HepG2 (cell line): ENCODE data around the gene GEMIN2. TPM values are rescaled to one million over a fixed set of nuclear protein-coding genes. Genes with fewer than 3 reads are reported as not detected.

ENCODE experiments used
- CEBPB ChIP-seq: IDR thresholded peaks from 2 replicates; pipeline ENCODE4 v1.6.1; 2011; ENCODE audit warnings: low read depth, low read length, improper control_type of control experiment, borderline replicate concordance
- ESRRA ChIP-seq: sonication (generic); formaldehyde crosslinking; IDR thresholded peaks from 2 replicates; pipeline ENCODE4 v1.5.1; 2020; ENCODE audit warnings: mild to moderate bottlenecking, low read depth, missing genetic modification reagents
- HMG20B ChIP-seq: conservative IDR thresholded peaks from 2 replicates; pipeline ENCODE4 v1.6.1; 2016; ENCODE audit warnings: missing genetic modification reagents, missing compliant biosample characterization
- MATR3 ChIP-seq: sonication (generic); formaldehyde crosslinking; IDR thresholded peaks from 2 replicates; pipeline ENCODE4 v1.4.0; 2020; ENCODE audit warnings: missing genetic modification reagents
- MIER3 ChIP-seq: IDR thresholded peaks from 2 replicates; pipeline ENCODE4 v1.6.1; 2016; ENCODE audit warnings: missing compliant biosample characterization, borderline replicate concordance
- MLLT10 ChIP-seq: sonication (generic); formaldehyde crosslinking; IDR thresholded peaks from 2 replicates; pipeline ENCODE4 v1.4.0; 2020; ENCODE audit warnings: missing genetic modification reagents
- NR2F2 ChIP-seq: IDR thresholded peaks from 2 replicates; pipeline ENCODE4 v1.6.1; 2012; ENCODE audit warnings: low read depth, inconsistent platforms, borderline replicate concordance
- REXO4 ChIP-seq: sonication (generic); formaldehyde crosslinking; IDR thresholded peaks from 2 replicates; pipeline ENCODE4 v1.8.0; 2022; ENCODE audit warnings: missing genetic modification reagents, mild to moderate bottlenecking, borderline replicate concordance
- TSC22D2 ChIP-seq: sonication (generic); formaldehyde crosslinking; IDR thresholded peaks from 2 replicates; pipeline ENCODE4 v1.5.1; 2020; ENCODE audit warnings: missing genetic modification reagents, mild to moderate bottlenecking, borderline replicate concordance
- U2AF1 ChIP-seq: fragments of 200-400 bp; formaldehyde crosslinking; optimal IDR thresholded peaks from 2 replicates; pipeline ENCODE3; 2017; ENCODE audit warnings: mild to moderate bottlenecking, low read depth, low read length
- ZBTB20 ChIP-seq: sonication (generic); formaldehyde crosslinking; IDR thresholded peaks from 2 replicates; pipeline ENCODE4 v1.8.1; 2023; ENCODE audit warnings: missing genetic modification reagents, low read depth, mild to moderate bottlenecking, borderline replicate concordance
- ZBTB7B ChIP-seq: sonication (generic); formaldehyde crosslinking; IDR thresholded peaks from 2 replicates; pipeline ENCODE4 v1.4.0; 2020; ENCODE audit warnings: missing genetic modification reagents
- ZNF263 ChIP-seq: sonication (generic); formaldehyde crosslinking; IDR thresholded peaks from 2 replicates; pipeline ENCODE4 v1.4.0; 2020; ENCODE audit warnings: missing genetic modification reagents
- ZNF547 ChIP-seq: sonication (generic); formaldehyde crosslinking; IDR thresholded peaks from 2 replicates; pipeline ENCODE4 v1.5.1; 2020; ENCODE audit warnings: mild to moderate bottlenecking, missing genetic modification reagents
- ZNF556 ChIP-seq: sonication (generic); formaldehyde crosslinking; IDR thresholded peaks from 2 replicates; pipeline ENCODE4 v1.4.0; 2020; ENCODE audit warnings: mild to moderate bottlenecking, missing genetic modification reagents, borderline replicate concordance
- ZNF883 ChIP-seq: sonication (generic); formaldehyde crosslinking; IDR thresholded peaks from 2 replicates; pipeline ENCODE4 v1.5.1; 2020; ENCODE audit warnings: mild to moderate bottlenecking, missing genetic modification reagents; ENCODE audit errors: not compliant biosample characterization
- ZZZ3 ChIP-seq: sonication (generic); formaldehyde crosslinking; IDR thresholded peaks from 2 replicates; pipeline ENCODE4 v1.4.0; 2020; ENCODE audit warnings: missing genetic modification reagents, mild to moderate bottlenecking, borderline replicate concordance
- polyA plus RNA-seq, 8 experiments: library from polyadenylated mRNA; depleted of rRNA in 3 of 8; stranded (reverse) in 7 of 8; unstranded in 1 of 8; fragments of >200 nt; fragmentation: Illumina TruSeq in 4 of 8; extraction: Trizol in 4 of 8; gene quantifications; 2 replicates each; pipeline versions ENCODE4 v1.2.1 to v1.2.3, GENCODE V29; 2011 to 2016; ENCODE audit warnings: low read depth in 4 of 8, missing spikeins in 1 of 8, mixed read lengths in 1 of 8; ENCODE audit not compliant: insufficient read depth in 1 of 8
- total RNA-seq, 5 experiments: library from RNA; depleted of rRNA; stranded (reverse); fragments of >200 nt; fragmentation: Illumina TruSeq; extraction: Trizol; gene quantifications; 2 replicates each; pipeline ENCODE4 v1.2.3, GENCODE V29; 2016; ENCODE audit warnings: low read depth in 1 of 5
- TF ChIP-seq, protein P1 (sequence below): sonication (generic); formaldehyde crosslinking; IDR thresholded peaks from 2 replicates; pipeline ENCODE4 v1.4.0; 2020; ENCODE audit warnings: missing genetic modification reagents, mild to moderate bottlenecking, borderline replicate concordance
- TF ChIP-seq, protein P2 (sequence below): sonication (generic); formaldehyde crosslinking; IDR thresholded peaks from 2 replicates; pipeline ENCODE4 v1.4.0; 2020; ENCODE audit warnings: missing genetic modification reagents, borderline replicate concordance
- TF ChIP-seq, protein P3 (sequence below): sonication (generic); formaldehyde crosslinking; IDR thresholded peaks from 2 replicates; pipeline ENCODE4 v1.5.1; 2020; ENCODE audit warnings: mild to moderate bottlenecking, missing genetic modification reagents, borderline replicate concordance
- TF ChIP-seq, protein P4 (sequence below): sonication (generic); formaldehyde crosslinking; IDR thresholded peaks from 2 replicates; pipeline ENCODE4 v1.4.0; 2020; ENCODE audit warnings: missing genetic modification reagents, borderline replicate concordance
- TF ChIP-seq, protein P5 (sequence below): sonication (generic); formaldehyde crosslinking; conservative IDR thresholded peaks from 2 replicates; pipeline ENCODE4 v1.8.1; 2023; ENCODE audit warnings: missing genetic modification reagents

Gene GEMIN2
- total and polyA plus RNA-seq, 2 of the 13 experiments (the other 11 are each of a cell fraction or from before 2014, with no cell fraction given), result 54.8 to 110 TPM

DNA sequence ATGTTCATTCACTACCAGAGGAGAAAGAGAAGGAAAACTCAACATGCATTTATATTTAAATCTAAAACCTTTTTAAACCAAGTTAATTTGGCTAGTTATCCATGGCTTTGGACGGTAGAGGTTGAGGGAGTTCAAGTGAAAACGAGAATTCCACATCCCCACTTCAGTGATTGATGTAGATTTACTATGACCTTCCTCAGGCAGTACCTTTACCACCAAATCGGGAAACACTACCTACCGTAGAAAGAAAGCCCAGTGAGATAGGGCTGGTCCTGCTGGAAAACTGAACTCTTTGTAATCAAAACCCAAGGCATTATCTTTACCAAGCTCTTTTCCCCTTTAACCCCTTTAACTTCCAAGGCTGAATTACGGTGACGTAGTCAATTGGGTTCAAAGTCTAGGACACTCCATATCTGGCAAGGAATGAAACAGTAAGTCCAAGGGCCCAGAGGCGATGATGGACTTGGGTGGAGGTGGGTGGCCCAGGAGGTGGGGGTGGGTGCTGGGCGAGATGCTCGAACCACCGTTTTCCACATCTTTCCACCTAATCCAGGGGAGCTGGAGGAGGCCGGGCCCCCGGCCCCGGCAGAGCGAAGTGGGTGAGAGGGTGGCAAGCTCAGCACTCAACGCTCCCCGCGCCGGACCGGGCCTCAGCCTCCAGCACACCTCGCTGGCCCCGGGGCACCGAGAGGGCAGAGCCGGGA, 11.7 kb upstream of the GEMIN2 start (continued):
- TF ChIP-seq, protein P1, sequence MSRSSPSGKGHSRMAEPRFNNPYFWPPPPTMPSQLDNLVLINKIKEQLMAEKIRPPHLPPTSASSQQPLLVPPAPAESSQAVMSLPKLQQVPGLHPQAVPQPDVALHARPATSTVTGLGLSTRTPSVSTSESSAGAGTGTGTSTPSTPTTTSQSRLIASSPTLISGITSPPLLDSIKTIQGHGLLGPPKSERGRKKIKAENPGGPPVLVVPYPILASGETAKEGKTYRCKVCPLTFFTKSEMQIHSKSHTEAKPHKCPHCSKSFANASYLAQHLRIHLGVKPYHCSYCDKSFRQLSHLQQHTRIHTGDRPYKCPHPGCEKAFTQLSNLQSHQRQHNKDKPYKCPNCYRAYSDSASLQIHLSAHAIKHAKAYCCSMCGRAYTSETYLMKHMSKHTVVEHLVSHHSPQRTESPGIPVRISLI, result no peak
- TF ChIP-seq, protein P2, sequence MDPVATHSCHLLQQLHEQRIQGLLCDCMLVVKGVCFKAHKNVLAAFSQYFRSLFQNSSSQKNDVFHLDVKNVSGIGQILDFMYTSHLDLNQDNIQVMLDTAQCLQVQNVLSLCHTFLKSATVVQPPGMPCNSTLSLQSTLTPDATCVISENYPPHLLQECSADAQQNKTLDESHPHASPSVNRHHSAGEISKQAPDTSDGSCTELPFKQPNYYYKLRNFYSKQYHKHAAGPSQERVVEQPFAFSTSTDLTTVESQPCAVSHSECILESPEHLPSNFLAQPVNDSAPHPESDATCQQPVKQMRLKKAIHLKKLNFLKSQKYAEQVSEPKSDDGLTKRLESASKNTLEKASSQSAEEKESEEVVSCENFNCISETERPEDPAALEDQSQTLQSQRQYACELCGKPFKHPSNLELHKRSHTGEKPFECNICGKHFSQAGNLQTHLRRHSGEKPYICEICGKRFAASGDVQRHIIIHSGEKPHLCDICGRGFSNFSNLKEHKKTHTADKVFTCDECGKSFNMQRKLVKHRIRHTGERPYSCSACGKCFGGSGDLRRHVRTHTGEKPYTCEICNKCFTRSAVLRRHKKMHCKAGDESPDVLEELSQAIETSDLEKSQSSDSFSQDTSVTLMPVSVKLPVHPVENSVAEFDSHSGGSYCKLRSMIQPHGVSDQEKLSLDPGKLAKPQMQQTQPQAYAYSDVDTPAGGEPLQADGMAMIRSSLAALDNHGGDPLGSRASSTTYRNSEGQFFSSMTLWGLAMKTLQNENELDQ (CRISPR knock-in tag), result 0 out of 2 replicates have a peak, but pooled peaks have one; percentile 76
- no peak for TF ChIP-seq NR2F2
- TF ChIP-seq, protein P3, sequence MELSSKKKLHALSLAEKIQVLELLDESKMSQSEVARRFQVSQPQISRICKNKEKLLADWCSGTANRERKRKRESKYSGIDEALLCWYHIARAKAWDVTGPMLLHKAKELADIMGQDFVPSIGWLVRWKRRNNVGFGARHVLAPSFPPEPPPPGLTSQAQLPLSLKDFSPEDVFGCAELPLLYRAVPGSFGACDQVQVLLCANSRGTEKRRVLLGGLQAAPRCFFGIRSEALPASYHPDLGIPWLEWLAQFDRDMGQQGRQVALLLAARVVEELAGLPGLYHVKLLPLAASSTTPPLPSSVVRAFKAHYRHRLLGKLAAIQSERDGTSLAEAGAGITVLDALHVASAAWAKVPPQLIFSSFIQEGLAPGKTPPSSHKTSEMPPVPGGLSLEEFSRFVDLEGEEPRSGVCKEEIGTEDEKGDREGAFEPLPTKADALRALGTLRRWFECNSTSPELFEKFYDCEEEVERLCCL (CRISPR knock-in tag), result no peak
- TF ChIP-seq, protein P4, sequence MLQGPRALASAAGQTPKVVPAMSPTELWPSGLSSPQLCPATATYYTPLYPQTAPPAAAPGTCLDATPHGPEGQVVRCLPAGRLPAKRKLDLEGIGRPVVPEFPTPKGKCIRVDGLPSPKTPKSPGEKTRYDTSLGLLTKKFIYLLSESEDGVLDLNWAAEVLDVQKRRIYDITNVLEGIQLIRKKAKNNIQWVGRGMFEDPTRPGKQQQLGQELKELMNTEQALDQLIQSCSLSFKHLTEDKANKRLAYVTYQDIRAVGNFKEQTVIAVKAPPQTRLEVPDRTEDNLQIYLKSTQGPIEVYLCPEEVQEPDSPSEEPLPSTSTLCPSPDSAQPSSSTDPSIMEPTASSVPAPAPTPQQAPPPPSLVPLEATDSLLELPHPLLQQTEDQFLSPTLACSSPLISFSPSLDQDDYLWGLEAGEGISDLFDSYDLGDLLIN (CRISPR knock-in tag), result no peak
- no peak for TF ChIP-seq ZNF883
- TF ChIP-seq ZZZ3, result no peak; the same call in 1 of the 2 replicates
- TF ChIP-seq REXO4 (CRISPR knock-in tag), result 0 out of 2 replicates have a peak, but pooled peaks have one; percentile 17
- TF ChIP-seq TSC22D2 (CRISPR knock-in tag), result no peak
- no peak for TF ChIP-seq ZBTB7B (CRISPR knock-in tag)
- no peak for TF ChIP-seq MATR3
- TF ChIP-seq ZNF547 (CRISPR knock-in tag), result no peak; the same call in 1 of the 2 replicates
- no peak for TF ChIP-seq MLLT10 (CRISPR knock-in tag)
- peak; percentile 56 for TF ChIP-seq MIER3 (CRISPR knock-in tag)
- peak; percentile 41; the same call in 1 of the 2 replicates for TF ChIP-seq HMG20B (CRISPR knock-in tag)
- peak; percentile 33 for TF ChIP-seq U2AF1
- no peak for TF ChIP-seq ZNF556
- TF ChIP-seq, protein P5, sequence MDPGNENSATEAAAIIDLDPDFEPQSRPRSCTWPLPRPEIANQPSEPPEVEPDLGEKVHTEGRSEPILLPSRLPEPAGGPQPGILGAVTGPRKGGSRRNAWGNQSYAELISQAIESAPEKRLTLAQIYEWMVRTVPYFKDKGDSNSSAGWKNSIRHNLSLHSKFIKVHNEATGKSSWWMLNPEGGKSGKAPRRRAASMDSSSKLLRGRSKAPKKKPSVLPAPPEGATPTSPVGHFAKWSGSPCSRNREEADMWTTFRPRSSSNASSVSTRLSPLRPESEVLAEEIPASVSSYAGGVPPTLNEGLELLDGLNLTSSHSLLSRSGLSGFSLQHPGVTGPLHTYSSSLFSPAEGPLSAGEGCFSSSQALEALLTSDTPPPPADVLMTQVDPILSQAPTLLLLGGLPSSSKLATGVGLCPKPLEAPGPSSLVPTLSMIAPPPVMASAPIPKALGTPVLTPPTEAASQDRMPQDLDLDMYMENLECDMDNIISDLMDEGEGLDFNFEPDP (CRISPR knock-in tag), result peak; percentile 97; the same call in 1 of the 2 replicates
- no peak for TF ChIP-seq ZNF263
- no peak for TF ChIP-seq ESRRA (CRISPR knock-in tag)
- peak; percentile 79; the same call in 1 of the 2 replicates for TF ChIP-seq ZBTB20 (CRISPR knock-in tag)
- no peak for TF ChIP-seq CEBPB
